B cell (primary cell): ENCODE measurements around the gene ITGB6.

Experiments
- CTCF ChIP-seq: fragments of 200-600 bp; IDR thresholded peaks from one replicate; pipeline ENCODE4 v1.8.0; 2022; ENCODE audit warnings: antibody characterized with exemption, mild to moderate bottlenecking
- EZH2 ChIP-seq: IDR thresholded peaks from 2 replicates; pipeline ENCODE4 v1.6.1; 2012; ENCODE audit warnings: borderline replicate concordance, low read depth, mild to moderate bottlenecking, moderate library complexity, low read length; ENCODE audit not compliant: insufficient read depth, poor library complexity, severe bottlenecking

- TF ChIP-seq CTCF (peak; percentile 64), EZH2 (no peak)
These were observed 90.0 kb downstream of the ITGB6 start for GRCh38 chr2:160109939-160110673.
